Fibroblast of mammary gland (primary cell): ENCODE results near the gene DOP1A.

ENCODE experiments used
- DNase-seq: peaks from one replicate; pipeline ENCODE4 v3.0.0-alpha.2; 2010; ENCODE audit warnings: low read depth
- H3K4me3 ChIP-seq: 2 replicates; pipeline ENCODE4 v1.5.1; 2011; ENCODE audit warnings: low read depth, mild to moderate bottlenecking, low read length, moderate library complexity; ENCODE audit not compliant: control insufficient read depth
- CTCF ChIP-seq: conservative IDR thresholded peaks from 2 replicates; pipeline ENCODE4 v1.5.1; 2011; ENCODE audit warnings: low read depth, low read length, inconsistent platforms; ENCODE audit not compliant: control insufficient read depth, insufficient read depth

DOP1A gene

GRCh38 chr6:83215131-83216047 is 147.9 kb downstream of the DOP1A start:
- H3K4me3 ChIP-seq: no peak overlapping the region
- DNase-seq: peak; percentile 82
- TF ChIP-seq CTCF: peak; percentile 97

GRCh38 chr6:83216806-83217205 is 149.3 kb downstream of the DOP1A start:
- no peak overlapping the region for H3K4me3 ChIP-seq
- TF ChIP-seq CTCF: no peak
- DNase-seq: peak; percentile 6
